ENCODE results near the gene RPAP3.

DNA sequence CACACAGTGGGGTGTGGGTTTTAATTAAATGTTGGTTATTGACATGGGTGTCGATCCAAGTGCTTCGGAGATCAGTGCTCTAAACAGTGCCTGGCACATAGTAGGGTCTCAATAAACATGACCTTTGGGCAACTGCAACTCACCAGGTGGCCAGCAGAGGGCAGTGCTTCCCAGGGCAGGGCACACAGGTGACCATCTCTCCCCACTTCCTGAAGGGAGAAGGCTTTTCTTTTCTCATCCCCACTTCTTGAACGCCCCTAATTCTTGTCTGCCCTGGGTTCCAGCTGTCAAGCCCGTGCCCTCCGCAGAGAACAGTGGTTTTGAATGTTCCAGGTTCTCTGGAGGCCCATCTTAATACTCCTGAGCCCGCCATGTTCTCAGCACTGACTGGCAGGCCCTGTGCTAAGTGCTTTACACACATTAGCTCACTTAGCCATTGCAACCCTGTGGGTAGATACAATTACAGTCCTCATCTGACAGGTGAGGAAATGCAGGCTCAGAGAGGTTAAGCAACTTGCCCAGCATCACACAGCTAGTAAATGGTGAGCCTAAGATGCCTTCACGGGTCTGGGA, 36.5 kb upstream of the RPAP3 start:
- TF ChIP-seq CBX3 (IDR thresholded peaks at IDR 0.05; ENCODE audit: borderline replicate concordance in 1 of 2, low read length in 2 of 2) (peak in 1 of 2 experiments; percentile 18; a peak in 1 of 3 replicates), CBFB (CRISPR knock-in tag; IDR thresholded peaks at IDR 0.05) (no peak), BRCA1 (IDR thresholded peaks at IDR 0.05) (no peak), BRCA1 (CRISPR knock-in tag; IDR thresholded peaks at IDR 0.05) (no peak), RBBP5 (IDR thresholded peaks at IDR 0.05; ENCODE audit: borderline replicate concordance, insufficient read depth, low read length, poor library complexity, severe bottlenecking) (no peak), FIP1L1 (IDR thresholded peaks at IDR 0.05; ENCODE audit: low read depth, low read length, poor library complexity, severe bottlenecking) (no peak), MXI1 (IDR thresholded peaks at IDR 0.05; ENCODE audit: low read depth, low read length) (no peak), JUN (IDR thresholded peaks at IDR 0.05; ENCODE audit: borderline replicate concordance, low read depth, low read length) (no peak), JUN (CRISPR knock-in tag; IDR thresholded peaks at IDR 0.05; ENCODE audit: borderline replicate concordance) (0 out of 2 replicates have a peak, but pooled peaks have one; percentile 41), EP300 (IDR thresholded peaks at IDR 0.05; ENCODE audit: low read length) (no peak), MAZ (CRISPR knock-in tag; conservative IDR thresholded peaks at IDR 0.05 in 1 of 2, IDR thresholded peaks at IDR 0.05 in 1 of 2) (peak in 1 of 2 experiments; percentile 68; a peak in 2 of 4 replicates)
- TF ChIP-seq, protein P1, sequence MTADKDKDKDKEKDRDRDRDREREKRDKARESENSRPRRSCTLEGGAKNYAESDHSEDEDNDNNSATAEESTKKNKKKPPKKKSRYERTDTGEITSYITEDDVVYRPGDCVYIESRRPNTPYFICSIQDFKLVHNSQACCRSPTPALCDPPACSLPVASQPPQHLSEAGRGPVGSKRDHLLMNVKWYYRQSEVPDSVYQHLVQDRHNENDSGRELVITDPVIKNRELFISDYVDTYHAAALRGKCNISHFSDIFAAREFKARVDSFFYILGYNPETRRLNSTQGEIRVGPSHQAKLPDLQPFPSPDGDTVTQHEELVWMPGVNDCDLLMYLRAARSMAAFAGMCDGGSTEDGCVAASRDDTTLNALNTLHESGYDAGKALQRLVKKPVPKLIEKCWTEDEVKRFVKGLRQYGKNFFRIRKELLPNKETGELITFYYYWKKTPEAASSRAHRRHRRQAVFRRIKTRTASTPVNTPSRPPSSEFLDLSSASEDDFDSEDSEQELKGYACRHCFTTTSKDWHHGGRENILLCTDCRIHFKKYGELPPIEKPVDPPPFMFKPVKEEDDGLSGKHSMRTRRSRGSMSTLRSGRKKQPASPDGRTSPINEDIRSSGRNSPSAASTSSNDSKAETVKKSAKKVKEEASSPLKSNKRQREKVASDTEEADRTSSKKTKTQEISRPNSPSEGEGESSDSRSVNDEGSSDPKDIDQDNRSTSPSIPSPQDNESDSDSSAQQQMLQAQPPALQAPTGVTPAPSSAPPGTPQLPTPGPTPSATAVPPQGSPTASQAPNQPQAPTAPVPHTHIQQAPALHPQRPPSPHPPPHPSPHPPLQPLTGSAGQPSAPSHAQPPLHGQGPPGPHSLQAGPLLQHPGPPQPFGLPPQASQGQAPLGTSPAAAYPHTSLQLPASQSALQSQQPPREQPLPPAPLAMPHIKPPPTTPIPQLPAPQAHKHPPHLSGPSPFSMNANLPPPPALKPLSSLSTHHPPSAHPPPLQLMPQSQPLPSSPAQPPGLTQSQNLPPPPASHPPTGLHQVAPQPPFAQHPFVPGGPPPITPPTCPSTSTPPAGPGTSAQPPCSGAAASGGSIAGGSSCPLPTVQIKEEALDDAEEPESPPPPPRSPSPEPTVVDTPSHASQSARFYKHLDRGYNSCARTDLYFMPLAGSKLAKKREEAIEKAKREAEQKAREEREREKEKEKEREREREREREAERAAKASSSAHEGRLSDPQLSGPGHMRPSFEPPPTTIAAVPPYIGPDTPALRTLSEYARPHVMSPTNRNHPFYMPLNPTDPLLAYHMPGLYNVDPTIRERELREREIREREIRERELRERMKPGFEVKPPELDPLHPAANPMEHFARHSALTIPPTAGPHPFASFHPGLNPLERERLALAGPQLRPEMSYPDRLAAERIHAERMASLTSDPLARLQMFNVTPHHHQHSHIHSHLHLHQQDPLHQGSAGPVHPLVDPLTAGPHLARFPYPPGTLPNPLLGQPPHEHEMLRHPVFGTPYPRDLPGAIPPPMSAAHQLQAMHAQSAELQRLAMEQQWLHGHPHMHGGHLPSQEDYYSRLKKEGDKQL (CRISPR knock-in tag; IDR thresholded peaks at IDR 0.05; ENCODE audit: borderline replicate concordance): no peak

Data from K562 (cell line).